Activated CD4-positive, alpha-beta T cell treated with anti-CD3 and anti-CD28 coated beads, Interleukin-2, amount 10 ng/mL, durations not matched to agents 7 days and 5 days (primary cell): ENCODE data around the gene SUB1. TPM values are rescaled to one million over a fixed set of nuclear protein-coding genes. Genes with fewer than 3 reads are reported as not detected.

Experiments
- CTCF ChIA-PET: fragments of 350-600 bp; sonication (Branson Sonifier 250); formaldehyde crosslinking; loops from one replicate; lab custom pipeline; 2021; ENCODE audit warnings: antibody characterized with exemption; lab: Charles Lee
- POLR2A ChIA-PET: fragments of 350-600 bp; sonication (Branson Sonifier 250); formaldehyde crosslinking; loops from one replicate; lab custom pipeline; 2021; ENCODE audit warnings: antibody characterized with exemption; lab: Charles Lee
- DNase-seq: peaks from one replicate; pipeline ENCODE4 v3.0.0-alpha.2; 2020
- H3K27ac Mint-ChIP-seq: one replicate; pipeline ENCODE4 v1.8.0; 2021; ENCODE audit warnings: mild to moderate bottlenecking, moderate library complexity, mixed read lengths
- H3K27me3 Mint-ChIP-seq: one replicate; pipeline ENCODE4 v1.8.0; 2021; ENCODE audit warnings: mixed read lengths
- H3K36me3 Mint-ChIP-seq: one replicate; pipeline ENCODE4 v1.8.0; 2021; ENCODE audit warnings: low read depth, mixed read lengths
- H3K4me1 Mint-ChIP-seq: one replicate; pipeline ENCODE4 v1.8.0; 2021; ENCODE audit warnings: mixed read lengths
- H3K4me3 Mint-ChIP-seq: one replicate; pipeline ENCODE4 v1.8.0; 2021; ENCODE audit warnings: mild to moderate bottlenecking, moderate library complexity, mixed read lengths
- H3K9me3 Mint-ChIP-seq: one replicate; pipeline ENCODE4 v1.8.0; 2021; ENCODE audit warnings: mixed read lengths
- total RNA-seq, 2 experiments: library from RNA; stranded (reverse); gene quantifications; one replicate each; pipeline ENCODE4 v1.2.3, GENCODE V29; 2021

Gene SUB1
- total RNA-seq, 2 experiments from 2014 or later: 430 to 446 TPM

GRCh38 chr5:32638309-32638708, 53.0 kb downstream of the SUB1 start:
- Mint-ChIP-seq H3K27me3 (no peaks in the 10 kb centered on the region), H3K4me3 (no peak overlapping the region), H3K27ac (no peak overlapping the region), H3K9me3 (no peaks in the 10 kb centered on the region), H3K36me3 (no peaks in the 10 kb centered on the region), H3K4me1 (peaks cover 2% of the 10 kb centered on the region)
- ChIA-PET CTCF (no interaction called here), POLR2A (no interaction called here)
- no peak for DNase-seq

GRCh38 chr5:32639943-32640342, 54.6 kb downstream of the SUB1 start:
- H3K27ac Mint-ChIP-seq: no peak overlapping the region
- POLR2A ChIA-PET: no interaction called here
- no peaks in the 10 kb centered on the region for H3K27me3 Mint-ChIP-seq
- H3K4me1 Mint-ChIP-seq: peaks cover 2% of the 10 kb centered on the region
- H3K36me3 Mint-ChIP-seq: no peaks in the 10 kb centered on the region
- DNase-seq: no peak
- CTCF ChIA-PET: no interaction called here
- no peaks in the 10 kb centered on the region for H3K9me3 Mint-ChIP-seq
- no peak overlapping the region for H3K4me3 Mint-ChIP-seq

- Mint-ChIP-seq H3K27me3 (no peaks in the 10 kb centered on the region), H3K4me3 (no peak overlapping the region), H3K4me1 (peaks cover 3% of the 10 kb centered on the region), H3K36me3 (no peaks in the 10 kb centered on the region), H3K27ac (no peak overlapping the region), H3K9me3 (no peaks in the 10 kb centered on the region)
- no peak for DNase-seq
- ChIA-PET CTCF (interaction anchor here (0.6 kb wide), 1 partner anchor 1239 kb away, joined by 3 read pairs; no protein-coding TSS in a partner anchor), POLR2A (no interaction called here)
Observed at GRCh38 chr5:32642276-32643002, 57.1 kb downstream of the SUB1 start.

- CTCF ChIA-PET: no interaction called here
- POLR2A ChIA-PET: no interaction called here
- peaks cover 3% of the 10 kb centered on the region for H3K4me1 Mint-ChIP-seq
- no peaks in the 10 kb centered on the region for H3K27me3 Mint-ChIP-seq
- no peaks in the 10 kb centered on the region for H3K36me3 Mint-ChIP-seq
- H3K27ac Mint-ChIP-seq: no peak overlapping the region
- no peak overlapping the region for H3K4me3 Mint-ChIP-seq
- no peak for DNase-seq
- no peaks in the 10 kb centered on the region for H3K9me3 Mint-ChIP-seq
Observed at GRCh38 chr5:32645246-32645645, 59.9 kb downstream of the SUB1 start.

- CTCF ChIA-PET: no interaction called here
- Mint-ChIP-seq H3K27me3 (no peaks in the 10 kb centered on the region), H3K4me1 (peaks cover 3% of the 10 kb centered on the region), H3K4me3 (no peak overlapping the region), H3K27ac (no peak overlapping the region), H3K36me3 (no peaks in the 10 kb centered on the region), H3K9me3 (no peaks in the 10 kb centered on the region)
- DNase-seq: no peak
- POLR2A ChIA-PET: no interaction called here
Observed at GRCh38 chr5:32646061-32646969, 61.0 kb downstream of the SUB1 start.

GRCh38 chr5:32651088-32651487, 65.7 kb downstream of the SUB1 start:
- Mint-ChIP-seq H3K27ac (no peak overlapping the region), H3K4me3 (no peak overlapping the region), H3K27me3 (no peaks in the 10 kb centered on the region), H3K36me3 (no peaks in the 10 kb centered on the region), H3K9me3 (no peaks in the 10 kb centered on the region), H3K4me1 (peaks cover under 1% of the 10 kb centered on the region)
- POLR2A ChIA-PET: no interaction called here
- CTCF ChIA-PET: no interaction called here
- no peak for DNase-seq

GRCh38 chr5:32651638-32652037, 66.3 kb downstream of the SUB1 start:
- DNase-seq: no peak
- H3K27ac Mint-ChIP-seq: no peak overlapping the region
- H3K9me3 Mint-ChIP-seq: peaks cover 3% of the 10 kb centered on the region
- POLR2A ChIA-PET: no interaction called here
- H3K36me3 Mint-ChIP-seq: no peaks in the 10 kb centered on the region
- H3K27me3 Mint-ChIP-seq: no peaks in the 10 kb centered on the region
- no peak overlapping the region for H3K4me3 Mint-ChIP-seq
- H3K4me1 Mint-ChIP-seq: no peaks in the 10 kb centered on the region
- CTCF ChIA-PET: no interaction called here

Other genes starting within 250 kb of the SUB1 start
- gene ZFR, start 140.8 kb upstream of the SUB1 start, total RNA-seq: 10 to 100 TPM; 46.6 to 52.1 TPM
- gene NPR3, start 125.8 kb downstream of the SUB1 start, total RNA-seq: not detected